Mesothelial cell of epicardium (in vitro differentiated cells): ENCODE data around the gene PRKCA. TPM values are rescaled to one million over a fixed set of nuclear protein-coding genes. Genes with fewer than 3 reads are reported as not detected.
"Not testable (repeated sequence)": the region's sequence is repeated elsewhere in the genome, so short reads cannot be mapped to it uniquely, and the experiment has no call there.

Experiments
- DNase-seq, 2 experiments: peaks; one replicate each; pipeline ENCODE4 v3.0.0; 2021; ENCODE audit warnings: low spot score in 2 of 2; ENCODE audit not compliant: unreplicated experiment in 2 of 2
- H3K27ac Mint-ChIP-seq: 2 replicates; pipeline ENCODE4 v1.8.0; 2021; ENCODE audit warnings: mixed read lengths
- H3K27me3 Mint-ChIP-seq: 2 replicates; pipeline ENCODE4 v1.8.0; 2021; ENCODE audit warnings: low read depth, mixed read lengths
- H3K36me3 Mint-ChIP-seq: 2 replicates; pipeline ENCODE4 v1.8.0; 2021; ENCODE audit warnings: mixed read lengths
- H3K4me1 Mint-ChIP-seq: 2 replicates; pipeline ENCODE4 v1.8.0; 2021; ENCODE audit warnings: mixed read lengths
- H3K4me3 Mint-ChIP-seq: 2 replicates; pipeline ENCODE4 v1.8.0; 2021; ENCODE audit warnings: mild to moderate bottlenecking, moderate library complexity, mixed read lengths
- H3K9me3 Mint-ChIP-seq: 2 replicates; pipeline ENCODE4 v1.8.0; 2021; ENCODE audit warnings: mixed read lengths
- total RNA-seq: library from RNA; stranded (reverse); gene quantifications from 3 replicates; pipeline ENCODE4 v1.2.1, GENCODE V29; 2021
- TF ChIP-seq, protein P1 (sequence below): fragments of 200-600 bp; sonication (generic); IDR thresholded peaks from one replicate; pipeline ENCODE4 v1.5.0; 2021; ENCODE audit warnings: antibody characterized with exemption; ENCODE audit not compliant: unreplicated experiment

The PRKCA gene
- total RNA-seq, 1 donor from 2014 or later = 15.2 TPM

DNA sequence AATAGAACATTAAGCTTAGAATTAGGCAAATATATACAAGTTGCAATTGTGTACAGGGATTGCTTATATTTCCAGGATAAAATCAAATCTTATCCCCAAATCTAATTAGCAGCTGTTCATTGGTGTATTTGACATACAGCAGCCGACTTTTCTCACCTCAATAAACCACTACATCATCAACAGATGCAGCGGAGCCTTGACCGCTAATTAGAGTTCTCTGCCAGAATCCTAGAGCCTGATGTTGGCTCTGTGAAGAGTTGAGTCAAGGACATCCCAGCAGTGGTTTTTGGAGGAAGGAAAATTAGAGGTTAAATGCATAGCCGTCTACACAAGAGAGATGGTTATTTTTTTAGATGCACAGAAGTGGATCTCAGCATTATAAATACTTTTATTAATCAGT, 310.6 kb downstream of the PRKCA start:
- H3K9me3 Mint-ChIP-seq = peaks cover 16% of the 10 kb centered on the region
- DNase-seq = no peak
- H3K27ac Mint-ChIP-seq = no peak overlapping the region
- peaks cover 24% of the 10 kb centered on the region for H3K4me1 Mint-ChIP-seq
- H3K27me3 Mint-ChIP-seq = no peaks in the 10 kb centered on the region
- peaks cover 4% of the 10 kb centered on the region for H3K36me3 Mint-ChIP-seq
- H3K4me3 Mint-ChIP-seq = no peak overlapping the region
- TF ChIP-seq, protein P1, sequence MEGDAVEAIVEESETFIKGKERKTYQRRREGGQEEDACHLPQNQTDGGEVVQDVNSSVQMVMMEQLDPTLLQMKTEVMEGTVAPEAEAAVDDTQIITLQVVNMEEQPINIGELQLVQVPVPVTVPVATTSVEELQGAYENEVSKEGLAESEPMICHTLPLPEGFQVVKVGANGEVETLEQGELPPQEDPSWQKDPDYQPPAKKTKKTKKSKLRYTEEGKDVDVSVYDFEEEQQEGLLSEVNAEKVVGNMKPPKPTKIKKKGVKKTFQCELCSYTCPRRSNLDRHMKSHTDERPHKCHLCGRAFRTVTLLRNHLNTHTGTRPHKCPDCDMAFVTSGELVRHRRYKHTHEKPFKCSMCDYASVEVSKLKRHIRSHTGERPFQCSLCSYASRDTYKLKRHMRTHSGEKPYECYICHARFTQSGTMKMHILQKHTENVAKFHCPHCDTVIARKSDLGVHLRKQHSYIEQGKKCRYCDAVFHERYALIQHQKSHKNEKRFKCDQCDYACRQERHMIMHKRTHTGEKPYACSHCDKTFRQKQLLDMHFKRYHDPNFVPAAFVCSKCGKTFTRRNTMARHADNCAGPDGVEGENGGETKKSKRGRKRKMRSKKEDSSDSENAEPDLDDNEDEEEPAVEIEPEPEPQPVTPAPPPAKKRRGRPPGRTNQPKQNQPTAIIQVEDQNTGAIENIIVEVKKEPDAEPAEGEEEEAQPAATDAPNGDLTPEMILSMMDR = no peak

DNA sequence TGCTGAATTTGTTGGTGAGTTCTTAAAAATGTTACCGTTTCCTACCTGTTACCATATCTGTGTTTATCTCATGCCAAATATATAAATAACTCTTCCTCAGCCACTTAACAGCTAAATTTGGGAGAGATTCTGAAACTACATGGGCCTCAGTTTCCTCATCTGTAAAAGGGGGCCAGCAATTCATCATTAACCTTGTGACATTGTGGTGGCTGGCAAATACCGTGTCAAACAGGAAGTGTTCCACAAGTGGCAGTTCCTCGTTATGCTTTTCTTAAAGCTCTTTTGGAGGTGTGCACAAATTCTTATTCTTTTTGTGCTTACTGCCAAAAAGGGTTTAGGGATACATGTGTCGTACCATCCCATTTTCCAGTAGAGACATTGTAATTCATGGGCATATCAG, 312.1 kb downstream of the PRKCA start:
- no peaks in the 10 kb centered on the region for H3K27me3 Mint-ChIP-seq
- peaks cover 24% of the 10 kb centered on the region for H3K4me1 Mint-ChIP-seq
- H3K27ac Mint-ChIP-seq = no peak overlapping the region
- H3K36me3 Mint-ChIP-seq = peaks cover 4% of the 10 kb centered on the region
- TF ChIP-seq, protein P1 = no peak
- peaks cover 16% of the 10 kb centered on the region for H3K9me3 Mint-ChIP-seq
- H3K4me3 Mint-ChIP-seq = no peak overlapping the region
- DNase-seq = no peak

DNA sequence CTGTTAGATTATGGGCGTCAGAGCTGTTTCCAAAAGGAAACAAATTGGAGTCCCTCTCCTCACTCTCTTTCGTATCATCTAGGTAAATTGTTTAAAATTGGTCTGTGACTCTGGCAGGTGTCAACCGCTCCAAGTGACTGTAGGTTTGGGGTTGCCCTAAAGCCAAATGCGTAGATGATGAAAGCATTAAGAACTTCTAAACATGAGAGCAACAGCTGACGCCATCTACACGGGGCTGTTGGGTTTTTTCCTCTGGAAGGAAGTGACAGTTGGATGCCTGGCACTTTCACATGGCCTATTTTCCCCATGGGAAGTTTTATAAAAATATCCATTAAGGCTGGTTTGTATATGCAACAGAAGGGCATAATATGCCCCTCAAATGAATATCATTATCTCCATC, 316.8 kb downstream of the PRKCA start:
- H3K9me3 Mint-ChIP-seq = no peaks in the 10 kb centered on the region
- H3K27ac Mint-ChIP-seq = no peak overlapping the region
- no peaks in the 10 kb centered on the region for H3K36me3 Mint-ChIP-seq
- peaks cover 44% of the 10 kb centered on the region for H3K4me1 Mint-ChIP-seq
- TF ChIP-seq, protein P1 = no peak
- H3K4me3 Mint-ChIP-seq = no peak overlapping the region
- H3K27me3 Mint-ChIP-seq = no peaks in the 10 kb centered on the region
- no peak for DNase-seq

DNA sequence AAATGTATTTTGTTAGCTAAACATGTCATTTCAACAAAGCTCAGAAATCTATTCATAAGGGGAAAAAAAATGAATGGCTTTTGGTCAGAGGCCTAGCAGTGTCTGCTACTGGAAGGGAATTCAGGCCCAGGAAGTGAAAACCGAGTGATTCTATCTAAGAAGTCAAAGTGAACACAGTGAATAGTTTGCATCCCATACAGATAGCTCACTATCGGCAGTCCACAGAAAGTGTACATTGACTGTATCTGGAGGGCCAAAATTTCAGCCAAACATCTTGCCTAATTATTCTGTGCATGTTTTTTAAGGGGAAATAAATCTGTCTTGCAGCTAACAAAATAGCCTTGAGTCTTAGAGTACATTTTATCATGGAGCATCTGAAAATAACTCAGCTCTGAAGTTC, 318.1 kb downstream of the PRKCA start:
- TF ChIP-seq, protein P1 = no peak
- no peak overlapping the region for H3K4me3 Mint-ChIP-seq
- H3K27me3 Mint-ChIP-seq = no peaks in the 10 kb centered on the region
- no peaks in the 10 kb centered on the region for H3K9me3 Mint-ChIP-seq
- no peak for DNase-seq
- H3K36me3 Mint-ChIP-seq = no peaks in the 10 kb centered on the region
- peaks cover 41% of the 10 kb centered on the region for H3K4me1 Mint-ChIP-seq
- H3K27ac Mint-ChIP-seq = no peak overlapping the region

DNA sequence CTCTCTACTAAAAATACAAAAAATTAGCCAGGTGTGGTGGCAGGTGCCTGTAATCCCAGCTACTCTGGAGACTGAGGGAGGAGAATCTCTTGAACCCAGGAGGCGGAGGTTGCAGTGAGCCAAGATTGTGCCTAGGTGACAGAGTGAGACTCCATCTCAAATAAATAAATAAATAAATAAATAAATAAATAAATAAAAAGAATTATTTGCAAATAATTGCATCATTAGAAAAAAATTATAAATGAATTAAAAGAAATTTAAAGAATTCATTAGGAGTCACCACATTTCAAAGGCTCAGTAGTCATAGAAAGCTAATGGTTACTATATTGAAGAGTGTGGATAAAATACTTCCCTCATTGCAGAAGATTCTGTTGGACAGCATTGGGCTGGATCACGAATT, 322.2 kb downstream of the PRKCA start:
- H3K27ac Mint-ChIP-seq, H3K4me3 Mint-ChIP-seq, DNase-seq, H3K36me3 Mint-ChIP-seq, H3K9me3 Mint-ChIP-seq: not testable (repeated sequence)
- peaks cover 16% of the 10 kb centered on the region for H3K27me3 Mint-ChIP-seq
- peaks cover 26% of the 10 kb centered on the region for H3K4me1 Mint-ChIP-seq

DNA sequence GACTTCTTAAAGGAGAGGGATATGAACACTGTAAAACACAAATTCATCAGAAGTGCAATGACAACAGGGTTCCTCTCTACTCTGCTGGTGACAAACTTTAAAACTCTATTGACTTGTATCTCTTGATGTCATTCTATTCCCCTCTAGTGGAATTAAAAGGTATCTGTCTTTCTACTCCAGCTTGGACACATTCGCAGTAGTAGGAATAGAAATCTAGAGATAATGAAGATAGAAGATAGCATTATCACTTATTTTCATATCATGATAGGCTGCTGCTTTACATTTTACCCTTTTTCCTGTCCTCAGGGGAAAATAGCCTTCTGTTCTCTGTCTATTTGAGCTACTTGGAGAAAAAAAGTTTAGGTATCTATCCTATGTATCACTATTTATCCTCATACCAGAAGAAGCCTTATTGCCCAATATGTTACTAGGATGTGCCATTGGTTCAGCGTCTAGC, 322.9 kb downstream of the PRKCA start:
- no peaks in the 10 kb centered on the region for H3K36me3 Mint-ChIP-seq
- peaks cover 18% of the 10 kb centered on the region for H3K27me3 Mint-ChIP-seq
- H3K27ac Mint-ChIP-seq = no peak overlapping the region
- TF ChIP-seq, protein P1 = peak; percentile 41
- H3K4me3 Mint-ChIP-seq = no peak overlapping the region
- no peaks in the 10 kb centered on the region for H3K9me3 Mint-ChIP-seq
- no peak for DNase-seq
- H3K4me1 Mint-ChIP-seq = peaks cover 22% of the 10 kb centered on the region
